Bone marrow (tissue), 2 donors: Measurements from ENCODE around the gene ZNF184.
"Not testable (repeated sequence)": the region's sequence is repeated elsewhere in the genome, so short reads cannot be mapped to it uniquely, and the experiment has no call there.

Source experiments
- DNase-seq, 2 donors: peaks; one replicate each; lab custom pipeline; 2025; lab: John Stamatoyannopoulos, UW

Gene ZNF184

GRCh38 chr6:27424851-27425250 lies 48.1 kb downstream of the ZNF184 start:
- DNase-seq = not testable (repeated sequence)

GRCh38 chr6:27422651-27423332 lies 50.1 kb downstream of the ZNF184 start:
- DNase-seq = no peak

- no peak for DNase-seq
Measured at GRCh38 chr6:27419363-27419762, 53.5 kb downstream of the ZNF184 start.

GRCh38 chr6:27415898-27416297 lies 57.0 kb downstream of the ZNF184 start:
- DNase-seq = no peak

GRCh38 chr6:27414996-27415395 lies 57.9 kb downstream of the ZNF184 start:
- DNase-seq = no peak

- no peak for DNase-seq
Measured at GRCh38 chr6:27414300-27414699, 58.6 kb downstream of the ZNF184 start.

GRCh38 chr6:27407153-27407814 lies 65.6 kb downstream of the ZNF184 start:
- DNase-seq = no peak

- no peak for DNase-seq
Measured at GRCh38 chr6:27406085-27406484, 66.8 kb downstream of the ZNF184 start.

- DNase-seq = no peak
Measured at GRCh38 chr6:27400877-27401642, 71.8 kb downstream of the ZNF184 start.
